Neural progenitor cell (in vitro differentiated cells): ENCODE data around the gene FBXW4. TPM values are rescaled to one million over a fixed set of nuclear protein-coding genes. Genes with fewer than 3 reads are reported as not detected.

Experiments used
- DNase-seq: peaks from one replicate; pipeline ENCODE4 v3.0.0-alpha.2; 2016; ENCODE audit warnings: low spot score
- H2AFZ ChIP-seq: fragments of 200-600 bp; sonication (generic); replicated peaks from 2 replicates; pipeline ENCODE4 v1.6.1; 2016; ENCODE audit warnings: antibody characterized with exemption
- H3F3A ChIP-seq: fragments of 200-600 bp; sonication (generic); 2 replicates; pipeline ENCODE4 v1.6.1; 2016; ENCODE audit warnings: antibody characterized with exemption, low read depth
- H3K27ac ChIP-seq: fragments of 200-600 bp; sonication (generic); 2 replicates; pipeline ENCODE4 v1.5.1; 2016; ENCODE audit warnings: mild to moderate bottlenecking
- H3K27me3 ChIP-seq: fragments of 200-600 bp; sonication (generic); 2 replicates; pipeline ENCODE4 v1.6.1; 2016; ENCODE audit warnings: mild to moderate bottlenecking, moderate library complexity
- H3K36me3 ChIP-seq: fragments of 200-600 bp; sonication (generic); 2 replicates; pipeline ENCODE4 v1.5.1; 2016
- H3K4me1 ChIP-seq: fragments of 200-600 bp; sonication (generic); 2 replicates; pipeline ENCODE4 v1.6.1; 2016; ENCODE audit warnings: mixed run types
- H3K4me2 ChIP-seq: fragments of 200-600 bp; sonication (generic); 2 replicates; pipeline ENCODE4 v1.6.1; 2016
- H3K4me3 ChIP-seq: fragments of 200-600 bp; sonication (generic); 2 replicates; pipeline ENCODE4 v1.5.1; 2016
- H3K79me2 ChIP-seq: fragments of 200-600 bp; sonication (generic); 2 replicates; pipeline ENCODE4 v1.6.1; 2016; ENCODE audit warnings: low read depth
- H3K9ac ChIP-seq: fragments of 200-600 bp; sonication (generic); 2 replicates; pipeline ENCODE4 v1.6.1; 2016
- H3K9me3 ChIP-seq: fragments of 200-600 bp; sonication (generic); 2 replicates; pipeline ENCODE4 v1.5.1; 2016; ENCODE audit warnings: low read depth
- H4K20me1 ChIP-seq: fragments of 200-600 bp; sonication (generic); 2 replicates; pipeline ENCODE4 v1.6.1; 2016; ENCODE audit warnings: low read depth
- H3K27ac Mint-ChIP-seq: 3 replicates; pipeline ENCODE4 v1.8.0; 2021; ENCODE audit warnings: mixed read lengths
- H3K27me3 Mint-ChIP-seq: 2 replicates; pipeline ENCODE4 v1.8.0; 2022; ENCODE audit warnings: low read depth, mild to moderate bottlenecking, inconsistent platforms, moderate library complexity, mixed read lengths; ENCODE audit not compliant: insufficient read depth
- H3K36me3 Mint-ChIP-seq: 3 replicates; pipeline ENCODE4 v1.8.0; 2021; ENCODE audit warnings: mixed read lengths
- H3K4me1 Mint-ChIP-seq: 3 replicates; pipeline ENCODE4 v1.8.0; 2021; ENCODE audit warnings: mixed read lengths
- H3K4me3 Mint-ChIP-seq: 3 replicates; pipeline ENCODE4 v1.8.0; 2021; ENCODE audit warnings: mild to moderate bottlenecking, moderate library complexity, mixed read lengths
- H3K9me3 Mint-ChIP-seq: 3 replicates; pipeline ENCODE4 v1.8.0; 2020; ENCODE audit warnings: mixed read lengths
- CTCF ChIP-seq: fragments of 200-600 bp; sonication (generic); IDR thresholded peaks from 2 replicates; pipeline ENCODE4 v1.5.1; 2017; ENCODE audit warnings: antibody characterized with exemption, mild to moderate bottlenecking
- EZH2 ChIP-seq: fragments of 200-600 bp; sonication (generic); IDR thresholded peaks from 2 replicates; pipeline ENCODE4 v1.6.1; 2017; ENCODE audit warnings: antibody characterized with exemption, mild to moderate bottlenecking, moderate library complexity
- EZH2phosphoT487 ChIP-seq: fragments of 200-600 bp; sonication (generic); IDR thresholded peaks from 2 replicates; pipeline ENCODE4 v1.6.1; 2017; ENCODE audit warnings: antibody characterized with exemption
- total RNA-seq: library from RNA; depleted of rRNA; stranded (reverse); fragments of >200 nt; gene quantifications from 2 replicates; pipeline ENCODE4 v1.2.3, GENCODE V29; 2015; ENCODE audit warnings: low replicate concordance

The FBXW4 gene
- total RNA-seq, 1 donor from 2014 or later, result 36.3 TPM

- Histone ChIP-seq H3F3A (peaks cover 28% of the 10 kb centered on the region), H3K36me3 (no peaks in the 10 kb centered on the region), H3K27ac (no peak overlapping the region), H3K27me3 (no peaks in the 10 kb centered on the region), H3K4me2 (peak overlapping the region; percentile 92), H3K4me3 (peak overlapping the region; percentile 53), H3K9me3 (no peaks in the 10 kb centered on the region), H4K20me1 (no peaks in the 10 kb centered on the region), H3K9ac (no peak overlapping the region), H2AFZ (peak overlapping the region; percentile 47), H3K4me1 (peaks cover 46% of the 10 kb centered on the region), H3K79me2 (peaks cover 54% of the 10 kb centered on the region)
- Mint-ChIP-seq H3K27me3 (peaks cover 8% of the 10 kb centered on the region), H3K36me3 (no peaks in the 10 kb centered on the region), H3K4me1 (peaks cover 21% of the 10 kb centered on the region), H3K27ac (peak overlapping the region; percentile 96), H3K9me3 (no peaks in the 10 kb centered on the region), H3K4me3 (peak overlapping the region; percentile 87)
- no peak for TF ChIP-seq EZH2
- no peak for TF ChIP-seq EZH2phosphoT487
- no peak for TF ChIP-seq CTCF
- no peak for DNase-seq
Observed at GRCh38 chr10:101695404-101695890, 477 bp upstream of the FBXW4 start.

- H3K27ac Mint-ChIP-seq, result peak overlapping the region; percentile 99
- H3K36me3 ChIP-seq, result no peaks in the 10 kb centered on the region
- H3K4me3 Mint-ChIP-seq, result peak overlapping the region; percentile 93
- H3K79me2 ChIP-seq, result peaks cover 66% of the 10 kb centered on the region
- peak overlapping the region; percentile 43 for H3K9ac ChIP-seq
- no peak for TF ChIP-seq EZH2phosphoT487
- peak; percentile 6 for TF ChIP-seq CTCF
- peak; percentile 12 for TF ChIP-seq EZH2
- H3K4me3 ChIP-seq, result peak overlapping the region; percentile 53
- H2AFZ ChIP-seq, result peak overlapping the region; percentile 71
- H3F3A ChIP-seq, result peaks cover 27% of the 10 kb centered on the region
- peaks cover 53% of the 10 kb centered on the region for H3K4me1 ChIP-seq
- peak overlapping the region; percentile 92 for H3K4me2 ChIP-seq
- H3K9me3 ChIP-seq, result no peaks in the 10 kb centered on the region
- no peaks in the 10 kb centered on the region for H3K27me3 ChIP-seq
- H3K27me3 Mint-ChIP-seq, result peaks cover 8% of the 10 kb centered on the region
- peak; percentile 73 for DNase-seq
- peaks cover 21% of the 10 kb centered on the region for H3K4me1 Mint-ChIP-seq
- H4K20me1 ChIP-seq, result peaks cover 4% of the 10 kb centered on the region
- no peaks in the 10 kb centered on the region for H3K36me3 Mint-ChIP-seq
- H3K9me3 Mint-ChIP-seq, result no peaks in the 10 kb centered on the region
- H3K27ac ChIP-seq, result peak overlapping the region; percentile 75
Observed at GRCh38 chr10:101693978-101694673, 844 bp downstream of the FBXW4 start.

- Mint-ChIP-seq H3K4me3 (peak overlapping the region; percentile 93), H3K4me1 (peaks cover 21% of the 10 kb centered on the region), H3K27ac (peak overlapping the region; percentile 99), H3K9me3 (no peaks in the 10 kb centered on the region), H3K36me3 (no peaks in the 10 kb centered on the region), H3K27me3 (peaks cover 7% of the 10 kb centered on the region)
- H4K20me1 ChIP-seq, result peaks cover 9% of the 10 kb centered on the region
- peak overlapping the region; percentile 75 for H3K27ac ChIP-seq
- H3K9ac ChIP-seq, result peak overlapping the region; percentile 43
- DNase-seq, result no peak
- no peaks in the 10 kb centered on the region for H3K36me3 ChIP-seq
- H3K4me1 ChIP-seq, result peaks cover 53% of the 10 kb centered on the region
- no peaks in the 10 kb centered on the region for H3K27me3 ChIP-seq
- peak overlapping the region; percentile 92 for H3K4me2 ChIP-seq
- H2AFZ ChIP-seq, result peak overlapping the region; percentile 71
- TF ChIP-seq EZH2 (no peak), CTCF (no peak), EZH2phosphoT487 (no peak)
- peaks cover 71% of the 10 kb centered on the region for H3K79me2 ChIP-seq
- peaks cover 22% of the 10 kb centered on the region for H3F3A ChIP-seq
- peak overlapping the region; percentile 53 for H3K4me3 ChIP-seq
- no peaks in the 10 kb centered on the region for H3K9me3 ChIP-seq
Observed at GRCh38 chr10:101693651-101693977, 1.4 kb downstream of the FBXW4 start.
